HL-60 (cell line): ENCODE results near the gene PRC1.

Experiments used
- DNase-seq, 2 experiments: peaks; one replicate each; pipeline ENCODE4 v3.0.0-alpha.2; 2010 to 2020; ENCODE audit warnings: low read depth in 1 of 2, low spot score in 1 of 2
- H3K27ac ChIP-seq: fragments of 250-450 bp; sonication (Bioruptor Pico); replicated peaks from 2 replicates; pipeline ENCODE4 v1.5.1; 2020; ENCODE audit warnings: mild to moderate bottlenecking, moderate library complexity
- H3K27me3 ChIP-seq: fragments of 250-450 bp; sonication (Bioruptor Pico); 2 replicates; pipeline ENCODE4 v1.5.1; 2021; ENCODE audit warnings: mild to moderate bottlenecking, moderate library complexity; ENCODE audit not compliant: insufficient read depth, poor library complexity, severe bottlenecking
- H3K4me3 ChIP-seq: replicated peaks from 2 replicates; pipeline ENCODE4 v1.5.1; 2011; ENCODE audit warnings: mild to moderate bottlenecking, control low read depth, low read length; ENCODE audit not compliant: insufficient read depth
- CTCF ChIP-seq: IDR thresholded peaks from one replicate; pipeline ENCODE4 v1.5.1; 2011; ENCODE audit warnings: low read length, control low read depth, inconsistent platforms; ENCODE audit not compliant: insufficient read depth
- GABPA ChIP-seq: IDR thresholded peaks from 2 replicates; pipeline ENCODE4 v1.6.1; 2012; ENCODE audit warnings: low read depth
- POLR2AphosphoS5 ChIP-seq: IDR thresholded peaks from 2 replicates; pipeline ENCODE4 v1.6.1; 2012; ENCODE audit warnings: low read depth
- REST ChIP-seq: IDR thresholded peaks from 2 replicates; pipeline ENCODE4 v1.6.1; 2012; ENCODE audit warnings: low read depth; ENCODE audit not compliant: insufficient replicate concordance
- SPI1 ChIP-seq: IDR thresholded peaks from 2 replicates; pipeline ENCODE4 v1.6.1; 2012; ENCODE audit warnings: low read depth, mild to moderate bottlenecking, borderline replicate concordance

PRC1 gene

DNA sequence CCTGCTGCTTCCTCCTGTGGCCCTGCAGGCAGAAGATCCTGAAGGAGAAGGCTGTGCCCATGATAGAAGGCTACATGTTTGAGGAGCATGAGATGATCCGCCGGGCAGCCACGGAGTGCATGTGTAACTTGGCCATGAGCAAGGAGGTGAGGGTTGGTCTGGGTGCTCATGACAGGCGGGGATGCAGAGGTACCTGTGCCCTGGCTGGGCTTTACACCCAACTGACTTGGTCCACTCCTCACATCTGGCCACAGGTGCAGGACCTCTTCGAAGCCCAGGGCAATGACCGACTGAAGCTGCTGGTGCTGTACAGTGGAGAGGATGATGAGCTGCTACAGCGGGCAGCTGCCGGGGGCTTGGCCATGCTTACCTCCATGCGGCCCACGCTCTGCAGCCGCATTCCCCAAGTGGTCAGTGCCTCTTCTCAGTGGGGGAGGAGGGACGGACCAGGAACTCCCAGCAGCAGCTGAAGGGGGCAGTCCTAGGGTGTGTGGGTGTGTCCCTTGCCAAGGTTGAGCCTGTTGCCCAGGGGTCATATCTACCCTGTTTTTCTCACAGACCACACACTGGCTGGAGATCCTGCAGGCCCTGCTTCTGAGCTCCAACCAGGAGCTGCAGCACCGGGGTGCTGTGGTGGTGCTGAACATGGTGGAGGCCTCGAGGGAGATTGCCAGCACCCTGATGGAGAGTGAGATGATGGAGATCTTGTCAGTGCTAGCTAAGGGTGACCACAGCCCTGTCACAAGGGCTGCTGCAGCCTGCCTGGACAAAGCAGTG lies 41.2 kb downstream of the PRC1 start:
- Histone ChIP-seq H3K27ac (no peak overlapping the region), H3K4me3 (no peak overlapping the region), H3K27me3 (no peaks in the 10 kb centered on the region)
- DNase-seq, result no peak
- no peak for TF ChIP-seq GABPA
- TF ChIP-seq CTCF, result no peak
- no peak for TF ChIP-seq POLR2AphosphoS5
- no peak for TF ChIP-seq SPI1
- TF ChIP-seq REST, result no peak

DNA sequence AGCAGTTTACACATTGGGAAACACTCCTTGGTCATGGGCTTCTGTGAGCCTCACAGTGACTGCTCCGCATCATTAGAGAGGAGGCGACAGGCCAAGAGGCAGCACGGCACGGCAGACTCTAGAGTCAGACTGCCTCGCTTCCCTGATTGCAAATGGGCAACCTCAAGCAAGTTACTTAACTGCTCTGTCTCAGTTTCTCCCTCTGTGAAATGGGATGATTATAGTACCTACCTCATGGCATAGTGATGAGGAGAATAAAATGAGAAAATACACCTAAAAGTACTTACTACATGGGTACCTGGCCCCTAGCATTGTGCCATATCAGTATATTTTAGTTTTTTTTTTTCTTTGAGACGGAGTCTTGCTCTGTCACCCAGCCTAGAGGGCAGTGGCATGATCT lies 43.7 kb downstream of the PRC1 start:
- no peak overlapping the region for H3K27ac ChIP-seq
- TF ChIP-seq POLR2AphosphoS5, result no peak
- no peak for TF ChIP-seq REST
- TF ChIP-seq CTCF, result no peak
- no peak for TF ChIP-seq GABPA
- TF ChIP-seq SPI1, result no peak
- no peaks in the 10 kb centered on the region for H3K27me3 ChIP-seq
- no peak for DNase-seq
- H3K4me3 ChIP-seq, result no peak overlapping the region

- no peak for DNase-seq
- H3K4me3 ChIP-seq, result no peak overlapping the region
- H3K27ac ChIP-seq, result no peak overlapping the region; the same call in 1 of the 2 replicates
- TF ChIP-seq POLR2AphosphoS5 (no peak), REST (no peak), SPI1 (no peak), CTCF (no peak), GABPA (no peak)
- no peaks in the 10 kb centered on the region for H3K27me3 ChIP-seq
These were observed 44.2 kb downstream of the PRC1 start for GRCh38 chr15:90949979-90950675.
